Measurements from ENCODE around the gene RAI1. TPM values are rescaled to one million over a fixed set of nuclear protein-coding genes. Genes with fewer than 3 reads are reported as not detected.

RAI1 gene
- total and polyA plus RNA-seq, 5 experiments from 2014 or later: 1.5 to 35.2 (median 4.0) TPM

- no peak for ATAC-seq
- peaks cover 0 to 11% (median 1%) of the 10 kb centered on the region in 5 donors for H3K27me3 Mint-ChIP-seq
- no peaks in the 10 kb centered on the region for H3K36me3 Mint-ChIP-seq
- DNase-seq: no peak
- peak overlapping the region in 8 of 10 donors; percentile 12 to 95 (median 62) for H3K4me3 Mint-ChIP-seq
- H3K9me3 Mint-ChIP-seq: no peaks in the 10 kb centered on the region
- H3K4me1 Mint-ChIP-seq: peaks cover 39 to 76% (median 56%) of the 10 kb centered on the region in 4 donors
- H3K27ac Mint-ChIP-seq: peak overlapping the region in 9 of 10 donors; percentile 77 to 97 (median 89)
- POLR2A ChIA-PET: interaction anchor here (0.7 to 1.2 kb wide), 4 partner anchors 9 to 59 kb away, joined by 3 read pairs; no protein-coding TSS in a partner anchor
Measured at GRCh38 chr17:17725752-17726457, 44.6 kb downstream of the RAI1 start.

- DNase-seq (peak in 4 of 10 donors; percentile 29 to 65 (median 52)), ATAC-seq (peak; percentile 18 to 76)
- POLR2A ChIA-PET: interaction anchor here (0.7 to 1.2 kb wide), 4 partner anchors 8 to 94 kb away, joined by 3 read pairs; no protein-coding TSS in a partner anchor
- peaks cover 0 to 8% (median 1%) of the 10 kb centered on the region in 5 donors for H3K27me3 Mint-ChIP-seq
- peaks cover 39 to 70% (median 53%) of the 10 kb centered on the region in 4 donors for H3K4me1 Mint-ChIP-seq
- H3K36me3 Mint-ChIP-seq: no peaks in the 10 kb centered on the region
- H3K27ac Mint-ChIP-seq: peak overlapping the region; percentile 54 to 97 (median 90)
- no peaks in the 10 kb centered on the region for H3K9me3 Mint-ChIP-seq
- H3K4me3 Mint-ChIP-seq: peak overlapping the region in 8 of 10 donors; percentile 19 to 95 (median 68)
Measured at GRCh38 chr17:17726458-17727060, 45.3 kb downstream of the RAI1 start.

- POLR2A ChIA-PET: interaction anchor here (0.7 to 1.2 kb wide), 4 partner anchors 28 to 93 kb away, joined by 3 read pairs; no protein-coding TSS in a partner anchor
- ATAC-seq (no peak), DNase-seq (no peak)
- Mint-ChIP-seq H3K4me3 (no peak overlapping the region), H3K27me3 (peaks cover 0 to 3% (median 0%) of the 10 kb centered on the region in 5 donors), H3K4me1 (peaks cover 35 to 64% (median 47%) of the 10 kb centered on the region in 4 donors), H3K9me3 (no peaks in the 10 kb centered on the region), H3K27ac (peak overlapping the region in 9 of 10 donors; percentile 77 to 97 (median 90)), H3K36me3 (no peaks in the 10 kb centered on the region)
Measured at GRCh38 chr17:17727111-17727659, 45.9 kb downstream of the RAI1 start.

GRCh38 chr17:17728146-17728545, 46.9 kb downstream of the RAI1 start:
- H3K36me3 Mint-ChIP-seq: peaks cover 0 to 7% (median 0%) of the 10 kb centered on the region in 3 donors
- POLR2A ChIA-PET: interaction anchor here (1.0 to 1.2 kb wide), 3 partner anchors 9 to 27 kb away, joined by 3 read pairs; no protein-coding TSS in a partner anchor
- no peak overlapping the region for H3K4me3 Mint-ChIP-seq
- H3K9me3 Mint-ChIP-seq: no peaks in the 10 kb centered on the region
- no peak for DNase-seq
- peaks cover 0 to under 1% (median 0%) of the 10 kb centered on the region in 5 donors for H3K27me3 Mint-ChIP-seq
- peaks cover 35 to 62% (median 41%) of the 10 kb centered on the region in 4 donors for H3K4me1 Mint-ChIP-seq
- no peak for ATAC-seq
- H3K27ac Mint-ChIP-seq: peak overlapping the region in 8 of 10 donors; percentile 1 to 91 (median 84)

- H3K4me3 Mint-ChIP-seq: peak overlapping the region in 1 of 10 donors; percentile 20
- POLR2A ChIA-PET: interaction anchor here (0.6 to 1.2 kb wide), 3 partner anchors 9 to 34 kb away, joined by 3 read pairs; no protein-coding TSS in a partner anchor
- ATAC-seq (no peak), DNase-seq (no peak)
- H3K27ac Mint-ChIP-seq: peak overlapping the region in 8 of 10 donors; percentile 64 to 90 (median 84)
- peaks cover 0 to 7% (median 0%) of the 10 kb centered on the region in 3 donors for H3K36me3 Mint-ChIP-seq
- peaks cover 34 to 59% (median 40%) of the 10 kb centered on the region in 4 donors for H3K4me1 Mint-ChIP-seq
- H3K9me3 Mint-ChIP-seq: no peaks in the 10 kb centered on the region
- H3K27me3 Mint-ChIP-seq: no peaks in the 10 kb centered on the region
Measured at GRCh38 chr17:17728550-17729251, 47.4 kb downstream of the RAI1 start.

- DNase-seq (peak in 9 of 10 donors; percentile 48 to 79 (median 69)), ATAC-seq (peak; percentile 75 to 93)
- H3K27me3 Mint-ChIP-seq: no peaks in the 10 kb centered on the region
- H3K4me3 Mint-ChIP-seq: no peak overlapping the region
- POLR2A ChIA-PET: interaction anchor here (0.9 kb wide), 1 partner anchor 28 kb away, joined by 3 read pairs; no protein-coding TSS in a partner anchor
- peak overlapping the region in 8 of 10 donors; percentile 33 to 89 (median 80) for H3K27ac Mint-ChIP-seq
- H3K9me3 Mint-ChIP-seq: no peaks in the 10 kb centered on the region
- H3K4me1 Mint-ChIP-seq: peaks cover 34 to 54% (median 39%) of the 10 kb centered on the region in 4 donors
- H3K36me3 Mint-ChIP-seq: peaks cover 0 to 7% (median 0%) of the 10 kb centered on the region in 3 donors
Measured at GRCh38 chr17:17729620-17730249, 48.5 kb downstream of the RAI1 start.

- no peaks in the 10 kb centered on the region for H3K27me3 Mint-ChIP-seq
- ATAC-seq (no peak), DNase-seq (no peak)
- peaks cover 0 to 7% (median 0%) of the 10 kb centered on the region in 3 donors for H3K36me3 Mint-ChIP-seq
- no peaks in the 10 kb centered on the region for H3K9me3 Mint-ChIP-seq
- POLR2A ChIA-PET: interaction anchor here (0.9 kb wide), 1 partner anchor 27 kb away, joined by 3 read pairs; no protein-coding TSS in a partner anchor
- H3K27ac Mint-ChIP-seq: peak overlapping the region in 3 of 10 donors; percentile 41 to 72 (median 53)
- H3K4me1 Mint-ChIP-seq: peaks cover 32 to 50% (median 37%) of the 10 kb centered on the region in 4 donors
- no peak overlapping the region for H3K4me3 Mint-ChIP-seq
Measured at GRCh38 chr17:17730250-17730935, 49.1 kb downstream of the RAI1 start.

- no peak for ATAC-seq
Measured at GRCh38 chr17:17732444-17732843, 51.2 kb downstream of the RAI1 start.

GRCh38 chr17:17732892-17733670, 51.8 kb downstream of the RAI1 start:
- peaks cover 0 to 14% (median 0%) of the 10 kb centered on the region in 3 donors for H3K36me3 Mint-ChIP-seq

More at GRCh38 chr17:17732444-17732843, 51.2 kb downstream of the RAI1 start:
- Mint-ChIP-seq H3K27me3 (no peaks in the 10 kb centered on the region), H3K4me3 (no peak overlapping the region), H3K27ac (peak overlapping the region in 3 of 10 donors; percentile 7 to 82 (median 9)), H3K4me1 (peaks cover 39 to 53% (median 42%) of the 10 kb centered on the region in 4 donors), H3K9me3 (no peaks in the 10 kb centered on the region), H3K36me3 (peaks cover 0 to 14% (median 0%) of the 10 kb centered on the region in 3 donors)
- POLR2A ChIA-PET: interaction anchor here (1.0 to 1.8 kb wide), 3 partner anchors 18 to 42 kb away, joined by 3 to 5 read pairs (median 3); no protein-coding TSS in a partner anchor
- no peak for DNase-seq

More at GRCh38 chr17:17732892-17733670, 51.8 kb downstream of the RAI1 start:
- peaks cover 40 to 56% (median 43%) of the 10 kb centered on the region in 4 donors for H3K4me1 Mint-ChIP-seq
- POLR2A ChIA-PET: interaction anchor here (0.7 to 1.8 kb wide), 3 partner anchors 22 to 71 kb away, joined by 3 to 5 read pairs (median 3); no protein-coding TSS in a partner anchor
- DNase-seq (no peak), ATAC-seq (no peak)
- no peaks in the 10 kb centered on the region for H3K9me3 Mint-ChIP-seq
- no peak overlapping the region for H3K4me3 Mint-ChIP-seq
- H3K27ac Mint-ChIP-seq: peak overlapping the region in 3 of 10 donors; percentile 16 to 82 (median 69)
- no peaks in the 10 kb centered on the region for H3K27me3 Mint-ChIP-seq

Measured in naive thymus-derived CD8-positive, alpha-beta T cell (primary cell).